HL-60/S4 treated with phorbol 12-myristate 13-acetate at 8.2 ng/mL for 4 days and 3 days (cell line): Measurements from ENCODE around the gene PCCA.
"Not testable (repeated sequence)": the region's sequence is repeated elsewhere in the genome, so short reads cannot be mapped to it uniquely, and the experiment has no call there.

Experiments used
- in situ Hi-C: fragments of 300-500 bp; cut with MboI; formaldehyde crosslinking; loops from 2 replicates; pipeline ENCODE4 v1.15.0; 2022; ENCODE audit warnings: low sequenced_read_pairs

PCCA gene

DNA sequence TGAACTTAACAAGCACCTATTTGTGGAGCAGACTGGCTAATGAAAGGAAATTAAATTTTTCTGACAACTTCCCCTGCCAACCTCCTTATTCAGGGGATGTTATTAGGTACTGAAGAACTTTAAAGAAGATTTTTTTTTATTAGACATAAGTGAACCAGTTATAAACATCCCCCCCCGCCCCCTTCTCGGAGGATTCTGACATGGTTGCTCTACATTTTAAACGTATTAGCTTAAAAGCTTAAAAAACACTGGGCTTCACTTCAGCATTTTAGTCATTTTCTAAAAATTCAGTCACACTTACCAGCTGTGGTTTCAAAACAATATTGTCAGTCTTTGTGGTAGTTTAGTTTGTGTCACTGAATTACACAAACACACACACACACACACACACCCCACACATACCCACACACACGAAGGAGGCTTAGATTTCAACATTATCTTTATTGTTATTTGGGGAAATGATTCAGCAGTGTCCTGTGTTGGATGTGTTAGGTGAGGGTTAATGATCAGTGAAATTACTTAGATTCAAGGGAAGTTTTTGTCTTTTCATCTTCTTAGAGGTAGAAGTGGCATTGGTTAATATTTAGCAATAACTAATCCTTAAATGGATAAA lies 145.7 kb downstream of the PCCA start:
- in situ Hi-C loops: loop anchor here (25.0 kb wide), 2 partner anchors 322 to 572 kb away; no protein-coding TSS in a partner anchor

DNA sequence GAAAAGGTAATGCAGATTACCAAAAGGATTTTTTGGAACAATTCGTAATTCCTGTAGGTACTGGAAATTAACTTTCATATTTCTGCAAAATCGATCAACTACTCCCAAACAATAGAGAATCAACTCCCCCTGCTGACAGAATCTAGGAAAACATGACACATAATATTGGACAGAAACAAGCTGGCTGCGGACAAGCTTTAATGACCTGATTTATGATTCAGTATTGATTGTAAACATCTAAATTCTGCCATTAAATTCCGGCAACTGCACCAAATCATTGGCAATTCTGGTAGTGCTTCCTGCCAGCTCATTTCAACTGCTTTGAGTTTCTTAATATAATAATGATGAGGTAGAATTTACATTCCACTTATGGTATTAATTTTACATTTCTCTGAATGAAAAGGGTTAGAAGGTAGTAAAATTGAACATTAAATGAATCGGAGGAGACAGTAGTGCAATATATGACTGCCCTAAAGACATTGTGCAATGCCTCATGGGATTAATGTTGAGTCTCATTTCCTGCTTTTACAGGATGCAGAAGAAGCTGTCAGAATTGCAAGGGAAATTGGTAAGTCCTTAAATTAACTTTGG lies 146.5 kb downstream of the PCCA start:
- in situ Hi-C loops: loop anchor here (25.0 kb wide), 2 partner anchors 323 to 573 kb away; no protein-coding TSS in a partner anchor

DNA sequence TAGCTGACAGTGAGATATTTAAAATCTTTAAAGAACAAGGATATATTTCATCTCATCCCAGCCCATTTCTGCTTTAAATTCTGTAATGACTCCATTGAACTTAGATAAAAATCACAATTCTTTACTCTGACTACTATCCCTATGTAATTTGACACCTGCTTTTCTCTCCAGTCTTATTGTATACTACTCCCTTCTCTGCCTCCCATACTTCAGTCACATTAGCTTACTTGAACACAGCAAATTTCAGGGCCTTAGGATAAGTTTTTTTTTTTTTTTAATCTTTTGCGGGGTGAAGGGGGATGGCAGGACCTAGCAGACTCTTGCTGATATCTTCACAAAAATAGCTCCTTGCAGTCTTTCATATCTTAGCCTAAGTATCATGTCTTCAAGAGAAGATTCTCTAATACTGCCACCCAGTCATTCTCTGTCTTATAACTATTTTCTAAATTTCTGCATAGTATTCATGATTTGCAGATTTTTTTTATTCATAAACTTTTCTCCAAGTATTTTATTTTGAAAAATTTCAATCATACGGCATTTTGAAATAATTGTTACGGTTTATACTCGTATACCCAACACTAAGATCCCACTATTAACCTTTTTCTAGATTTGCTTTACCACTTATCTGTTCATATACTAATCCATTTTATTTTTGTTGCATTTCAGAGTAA lies 151.4 kb downstream of the PCCA start:
- in situ Hi-C loops: loop anchor here (25.0 kb wide), 2 partner anchors 328 to 578 kb away; no protein-coding TSS in a partner anchor

DNA sequence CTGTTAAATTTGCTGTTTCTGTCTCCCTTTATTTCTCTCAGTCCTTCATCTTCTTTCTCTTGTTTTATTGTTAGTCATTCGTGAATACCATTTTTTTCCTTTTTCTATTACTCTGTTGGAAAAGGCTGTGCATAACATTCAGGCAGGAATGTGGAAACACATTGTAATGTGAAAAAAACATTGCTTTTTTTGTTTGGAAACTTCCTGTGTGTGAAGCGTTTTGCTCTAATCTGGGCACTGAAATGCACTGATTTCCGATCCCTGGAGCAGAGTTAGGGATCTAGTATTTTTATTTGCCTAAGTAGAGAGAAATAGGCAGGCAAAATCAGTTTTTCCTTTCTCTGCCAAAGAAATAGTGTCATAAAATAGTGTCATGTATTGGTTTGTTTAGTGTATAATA lies 155.5 kb downstream of the PCCA start:
- in situ Hi-C loops: loop anchor here (25.0 kb wide), 2 partner anchors 332 to 582 kb away; no protein-coding TSS in a partner anchor

DNA sequence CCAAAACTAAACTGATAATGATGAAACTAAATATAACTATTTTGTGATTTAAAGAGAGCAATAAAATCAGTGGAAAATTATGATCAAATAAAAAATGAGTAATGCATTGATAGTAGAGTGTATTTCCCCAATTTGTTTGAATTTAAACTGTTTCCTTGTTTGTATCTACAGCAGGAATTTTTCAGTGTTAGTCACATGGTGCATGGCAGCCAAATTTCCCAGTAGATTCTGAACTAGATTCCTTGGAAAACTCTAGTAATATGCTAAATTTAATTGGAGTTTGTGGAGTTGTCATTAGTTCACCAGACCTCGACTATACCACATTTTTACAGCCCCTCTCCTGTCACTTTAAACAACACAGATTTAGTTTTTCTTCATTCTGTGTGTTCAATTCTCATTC lies 156.2 kb downstream of the PCCA start:
- in situ Hi-C loops: loop anchor here (25.0 kb wide), 2 partner anchors 333 to 583 kb away; no protein-coding TSS in a partner anchor

DNA sequence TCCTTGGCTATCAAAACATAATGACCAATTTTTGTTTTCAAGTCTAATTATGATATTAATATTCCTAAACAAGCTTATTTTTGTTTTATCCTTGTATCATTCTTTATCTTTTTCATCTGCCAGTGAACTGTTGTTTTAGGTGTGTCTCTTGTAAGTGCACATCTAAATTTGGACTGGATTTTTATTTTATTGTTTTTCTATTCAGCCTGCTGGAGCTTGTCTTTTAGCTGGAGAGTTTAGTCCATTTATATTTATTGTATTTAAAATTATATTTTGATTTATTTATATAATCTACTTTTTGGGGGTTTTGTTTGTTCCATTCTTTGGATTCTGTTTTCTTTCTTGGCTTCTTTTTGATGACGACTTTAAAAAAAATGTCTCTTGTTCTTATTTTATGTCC lies 159.0 kb downstream of the PCCA start:
- in situ Hi-C loops: loop anchor here (25.0 kb wide), 2 partner anchors 336 to 586 kb away; no protein-coding TSS in a partner anchor

DNA sequence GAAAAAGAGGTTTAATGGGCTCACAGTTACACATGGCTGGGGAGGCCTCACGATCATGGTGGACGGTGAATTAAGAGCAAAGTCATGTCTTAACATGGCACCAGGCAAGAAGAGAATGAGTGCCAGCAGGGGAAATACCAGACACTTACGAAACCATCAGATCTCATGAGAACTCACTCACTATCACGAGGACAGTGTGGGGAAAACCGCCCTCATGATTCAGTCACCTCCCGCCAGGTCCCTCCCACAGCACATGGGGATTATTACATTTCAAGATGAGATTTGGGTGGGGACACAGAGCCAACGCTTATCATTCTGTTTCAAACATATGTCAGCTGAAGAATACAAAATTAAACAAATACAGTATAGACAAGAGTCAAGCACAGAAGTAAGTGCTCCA lies 165.1 kb downstream of the PCCA start:
- in situ Hi-C loops: no loop called here

DNA sequence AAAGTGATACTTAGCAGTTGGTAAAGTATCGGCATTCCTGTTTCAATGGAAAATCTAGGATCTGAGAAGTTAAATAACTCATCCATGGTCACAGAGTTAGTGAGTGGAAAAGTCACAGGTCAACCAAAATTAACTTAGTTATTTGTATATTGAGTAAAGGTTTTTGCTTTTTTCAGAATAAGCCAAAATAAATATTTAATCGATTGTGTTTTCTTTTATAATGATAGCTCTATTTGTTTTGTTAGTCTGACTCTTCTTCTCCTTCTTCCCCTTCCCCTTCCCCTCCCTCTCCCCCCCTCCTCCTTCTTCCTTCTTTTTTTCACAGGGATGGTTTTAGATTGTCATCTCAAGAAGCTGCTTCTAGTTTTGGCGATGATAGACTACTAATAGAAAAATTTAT lies 173.5 kb downstream of the PCCA start:
- in situ Hi-C loops: no loop called here

DNA sequence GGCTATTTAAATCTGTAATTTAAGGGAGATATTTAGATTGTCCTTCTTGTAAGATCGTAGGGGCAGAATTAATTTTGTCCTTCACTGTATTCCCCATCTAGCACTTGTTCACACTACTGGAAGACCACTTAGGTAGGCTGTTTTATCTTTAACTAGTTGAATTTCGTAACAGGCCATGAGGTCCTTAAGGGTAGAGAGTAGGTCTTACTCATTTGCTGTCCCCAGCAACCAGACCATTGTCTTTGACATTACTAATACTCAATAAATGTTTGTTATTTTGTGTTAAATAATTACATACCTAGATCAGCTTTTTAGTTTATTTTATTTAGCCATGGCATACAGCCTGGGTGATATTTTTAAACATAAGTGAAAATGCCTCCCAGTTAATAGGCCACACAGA lies 177.1 kb downstream of the PCCA start:
- in situ Hi-C loops: no loop called here

DNA sequence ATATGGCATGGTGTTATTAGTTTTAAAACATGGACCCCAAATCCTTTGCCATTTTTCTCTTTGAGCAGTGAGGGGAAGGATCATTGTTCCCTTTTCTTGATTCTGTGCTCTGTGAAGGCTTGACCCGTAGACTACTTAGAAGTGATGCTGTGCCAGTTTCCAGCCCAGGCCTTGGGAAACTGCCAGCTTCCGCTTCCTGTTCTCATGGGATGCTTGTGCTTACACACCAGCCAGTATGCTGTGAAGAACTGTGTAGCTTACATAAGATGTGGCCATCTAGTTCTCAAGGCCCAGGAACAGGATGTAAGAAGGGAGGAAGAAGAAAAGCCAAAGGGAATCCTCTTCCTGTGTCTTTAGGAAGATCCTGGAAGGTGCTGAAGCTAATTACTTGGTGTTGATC lies 180.9 kb downstream of the PCCA start:
- in situ Hi-C loops: no loop called here

DNA sequence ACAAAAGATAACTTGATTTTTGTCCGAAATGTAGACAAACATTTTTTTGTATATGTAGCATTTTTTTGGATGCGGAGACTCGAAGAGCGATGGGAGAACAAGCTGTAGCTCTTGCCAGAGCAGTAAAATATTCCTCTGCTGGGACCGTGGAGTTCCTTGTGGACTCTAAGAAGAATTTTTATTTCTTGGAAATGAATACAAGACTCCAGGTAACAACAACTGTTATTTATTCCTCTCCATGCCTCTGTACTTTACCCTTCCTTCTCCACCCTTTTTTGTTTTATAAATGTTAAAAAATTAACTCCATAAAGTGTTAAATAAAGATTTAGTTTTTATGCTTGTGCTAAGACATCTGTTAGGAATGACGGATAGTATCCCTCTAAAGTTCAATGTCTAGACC lies 184.2 kb downstream of the PCCA start:
- in situ Hi-C loops: no loop called here

DNA sequence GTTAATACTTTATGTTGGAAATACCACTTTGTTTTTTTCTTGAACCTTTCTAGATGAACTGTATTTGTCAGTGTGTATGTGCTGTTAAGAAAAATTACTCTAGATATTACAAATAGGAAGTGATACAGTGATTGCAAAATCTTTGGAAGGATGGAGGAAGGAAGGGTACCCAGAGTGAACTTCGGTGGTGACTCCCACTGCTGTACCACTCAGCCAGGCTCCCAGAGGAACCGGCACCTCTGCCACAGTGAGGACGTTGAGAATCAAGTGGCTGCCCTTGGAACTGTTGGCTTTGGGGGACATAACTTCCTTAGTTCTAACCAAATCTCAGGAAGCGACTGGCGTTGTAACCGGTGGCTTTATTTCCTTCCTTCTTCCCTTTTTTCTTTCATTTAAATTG lies 184.7 kb downstream of the PCCA start:
- in situ Hi-C loops: no loop called here

DNA sequence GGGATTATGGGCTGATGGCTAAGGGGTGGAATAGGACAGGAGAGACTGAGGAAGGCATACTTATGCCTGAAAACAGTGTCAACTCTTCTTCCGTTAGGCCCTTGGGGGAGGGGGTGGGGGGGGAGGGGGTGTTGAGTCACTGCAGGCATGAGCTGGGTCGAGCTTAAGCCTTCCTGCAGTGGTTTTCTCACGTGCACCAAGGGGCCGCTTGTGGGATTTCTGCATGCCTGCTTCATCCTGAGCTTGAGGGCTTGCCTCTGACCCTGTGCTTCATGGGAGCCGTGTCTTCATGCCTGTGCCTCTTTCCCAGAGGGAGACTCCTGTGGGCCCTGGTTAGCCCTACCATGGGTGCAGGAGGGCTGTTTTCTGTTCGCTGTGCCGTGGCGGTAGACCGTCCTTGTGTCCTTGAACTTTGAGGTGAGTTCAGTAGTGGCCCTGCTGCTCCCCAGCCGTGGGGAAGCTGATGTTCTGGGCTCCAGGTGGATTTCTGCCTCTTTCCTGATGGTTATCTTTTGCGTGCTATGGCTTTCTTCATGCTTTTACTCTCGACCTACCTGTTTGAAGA lies 186.1 kb downstream of the PCCA start:
- in situ Hi-C loops: no loop called here

DNA sequence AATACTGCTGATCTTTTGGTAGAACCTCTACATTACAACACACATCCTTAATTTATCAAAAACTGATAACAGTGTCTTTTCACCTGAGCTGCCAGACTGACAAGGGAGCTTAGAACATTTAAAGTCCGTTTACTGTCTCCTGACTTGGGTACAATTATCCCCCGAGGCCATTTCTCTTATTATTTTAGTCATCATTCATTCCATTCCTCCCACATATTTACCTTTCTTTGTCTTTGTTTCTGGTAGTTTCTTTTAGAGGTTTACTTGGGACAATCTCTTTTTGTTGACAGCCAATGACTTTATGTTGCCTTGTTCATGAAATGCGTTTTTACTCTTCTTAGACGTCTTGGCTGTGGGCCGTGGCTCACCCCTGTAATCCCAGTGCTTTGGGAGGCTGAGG lies 186.9 kb downstream of the PCCA start:
- in situ Hi-C loops: no loop called here

DNA sequence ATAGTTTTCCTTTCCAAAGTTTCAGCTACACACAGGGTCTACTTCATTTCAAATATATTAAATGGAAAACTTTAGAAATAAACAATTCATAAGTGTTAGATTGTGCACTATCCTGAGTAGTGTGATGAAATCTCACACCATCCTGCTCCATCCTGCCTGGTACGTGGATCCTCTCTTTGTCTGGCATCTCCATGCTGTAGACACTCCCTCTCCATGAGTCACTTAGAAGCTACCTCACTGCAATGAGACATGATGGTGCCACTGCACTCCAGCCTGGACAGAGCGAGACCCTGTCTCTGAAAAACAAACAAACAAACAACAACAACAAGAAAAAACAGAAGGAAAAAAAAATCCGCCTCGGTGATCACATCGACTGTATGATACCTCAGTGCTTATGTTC lies 191.8 kb downstream of the PCCA start:
- in situ Hi-C loops: no loop called here

DNA sequence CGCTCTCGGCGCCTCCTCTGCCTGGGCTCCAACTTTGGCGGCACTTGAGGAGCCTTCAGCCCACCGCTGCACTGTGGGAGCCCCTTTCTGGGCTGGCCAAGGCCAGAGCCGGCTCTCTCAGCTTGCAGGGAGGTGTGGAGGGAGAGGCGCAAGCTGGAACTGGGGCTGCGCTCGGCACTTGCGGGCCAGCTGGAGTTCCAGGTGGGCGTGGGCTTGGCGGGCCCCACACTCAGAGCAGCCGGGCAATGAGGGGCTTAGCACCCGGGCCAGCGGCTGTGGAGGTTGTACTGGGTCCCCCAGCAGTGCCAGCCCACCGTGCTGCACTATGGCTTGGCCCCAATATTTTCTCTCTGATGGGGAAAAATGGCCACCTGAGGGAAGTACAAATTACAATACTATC lies 193.4 kb downstream of the PCCA start:
- in situ Hi-C loops: not testable (repeated sequence)

DNA sequence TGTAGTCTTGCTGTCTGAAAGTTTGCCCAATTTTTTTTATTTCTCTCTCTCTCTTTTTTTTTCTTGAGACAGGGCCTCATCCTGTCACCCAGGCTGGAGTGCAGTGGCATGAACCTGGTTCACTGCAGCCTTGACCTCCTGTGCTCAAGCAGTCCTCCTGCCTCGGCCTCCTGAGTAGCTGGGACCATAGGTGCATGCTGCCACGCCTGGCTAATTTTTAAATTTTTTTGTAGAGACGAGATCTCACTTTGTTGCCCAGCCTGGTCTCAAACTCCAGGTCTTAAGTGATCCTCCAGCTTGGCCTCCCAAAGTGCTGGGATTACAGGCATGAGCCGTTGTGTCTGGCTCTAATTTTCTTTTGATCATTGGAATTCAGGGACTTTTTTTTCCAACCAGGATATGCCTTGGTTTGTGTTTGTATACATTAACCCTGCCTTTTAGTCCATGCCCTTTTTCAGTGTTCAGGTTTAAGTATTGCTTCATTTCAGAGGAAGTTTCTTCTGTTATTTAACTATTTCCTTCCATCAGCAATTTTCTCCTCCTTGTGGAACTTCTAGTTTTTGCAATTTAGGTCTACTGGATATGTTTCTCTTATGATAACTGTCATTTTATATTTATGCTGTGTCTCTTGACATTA lies 201.4 kb downstream of the PCCA start:
- in situ Hi-C loops: no loop called here

DNA sequence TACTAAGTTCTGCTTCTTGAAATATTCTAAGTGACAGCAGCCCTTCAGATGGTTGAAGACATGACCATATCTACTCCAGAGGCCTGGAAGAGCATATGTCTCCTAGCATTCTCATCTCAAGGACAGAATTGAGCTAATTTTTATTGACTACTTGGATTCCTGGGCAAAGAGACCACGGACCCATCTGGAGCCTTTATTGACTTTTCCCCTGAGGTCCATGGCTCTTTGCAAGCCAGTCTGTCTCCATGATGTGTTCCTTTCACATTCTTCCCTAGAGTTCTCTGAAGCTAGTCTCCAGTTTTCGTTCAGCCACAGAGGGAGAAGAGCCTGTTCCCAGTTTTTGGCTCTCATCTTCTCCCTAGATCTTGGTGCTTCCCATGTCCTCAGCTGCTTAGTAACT lies 202.7 kb downstream of the PCCA start:
- in situ Hi-C loops: no loop called here

DNA sequence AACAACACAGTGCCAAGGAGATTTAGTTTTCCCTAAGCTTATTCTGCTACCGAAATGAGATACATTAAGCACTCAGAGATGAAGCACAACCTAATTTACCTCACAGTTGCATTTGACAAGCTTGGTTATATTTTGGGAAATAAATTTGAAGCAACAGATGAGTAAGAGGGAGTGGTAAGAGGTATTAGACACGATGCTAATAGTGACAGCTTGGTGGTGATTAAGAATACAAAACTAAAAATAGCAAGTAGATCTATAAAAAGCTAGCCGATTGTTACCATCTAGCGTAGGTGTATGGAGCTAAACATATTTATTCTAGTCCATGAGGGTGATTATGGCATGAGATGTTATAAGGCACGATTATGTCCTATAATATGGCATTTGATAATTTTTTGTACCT lies 208.5 kb downstream of the PCCA start:
- in situ Hi-C loops: no loop called here

DNA sequence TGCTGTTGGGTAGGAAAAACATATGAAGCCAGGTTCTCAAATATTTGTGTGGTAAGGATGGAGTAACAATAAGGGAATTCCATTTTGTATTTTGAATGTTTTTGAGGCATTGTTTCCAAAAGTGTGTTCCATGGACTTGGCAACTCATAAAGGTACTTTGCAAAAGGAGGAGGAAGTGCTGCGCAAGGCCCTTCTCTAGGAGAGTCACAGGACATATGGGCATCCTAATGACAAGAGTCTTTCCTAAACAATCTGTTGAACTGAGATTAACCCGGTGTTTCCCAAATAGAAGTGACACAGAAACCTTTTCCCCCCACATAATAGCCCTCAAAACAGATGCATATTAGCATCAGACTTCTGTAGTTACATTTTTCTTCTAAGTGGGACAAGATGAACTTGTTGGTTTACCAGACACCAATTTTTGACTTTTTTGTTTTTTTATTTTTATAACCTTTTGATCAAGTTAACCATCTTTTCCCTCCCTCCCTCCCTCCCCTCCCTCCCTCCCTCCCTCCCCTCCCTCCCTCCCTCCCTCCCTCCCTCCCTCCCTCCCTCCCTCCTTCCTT lies 209.3 kb downstream of the PCCA start:
- in situ Hi-C loops: no loop called here

DNA sequence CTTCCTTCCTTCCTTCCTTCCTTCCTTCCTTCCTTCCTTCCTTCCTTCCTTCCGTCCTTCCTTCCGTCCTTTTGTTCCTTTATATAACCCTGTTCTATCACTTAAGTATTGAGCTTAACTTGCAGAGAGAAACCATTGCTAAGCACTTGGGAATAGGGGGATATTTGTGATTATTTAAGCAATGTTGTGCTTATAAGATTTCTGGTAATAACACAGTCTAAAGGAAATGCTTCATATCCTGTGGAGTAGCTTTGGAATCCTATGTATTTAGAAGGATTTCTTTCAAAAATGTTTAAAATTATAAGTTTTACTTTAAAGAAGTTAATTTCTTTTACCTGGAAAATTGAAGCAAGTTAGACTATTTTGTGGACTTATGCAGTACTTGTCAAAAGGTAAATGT lies 209.8 kb downstream of the PCCA start:
- in situ Hi-C loops: no loop called here
